NCI-H1048 (cell line): Measurements from ENCODE around the gene HEXB.
"Not testable (repeated sequence)": the region's sequence is repeated elsewhere in the genome, so short reads cannot be mapped to it uniquely, and the experiment has no call there.

ENCODE experiments used
- DNase-seq: peaks from one replicate; lab custom pipeline; 2025; lab: John Stamatoyannopoulos, UW

HEXB gene

GRCh38 chr5:74659172-74659571 lies 25.9 kb upstream of the HEXB start:
- DNase-seq, result no peak

DNA sequence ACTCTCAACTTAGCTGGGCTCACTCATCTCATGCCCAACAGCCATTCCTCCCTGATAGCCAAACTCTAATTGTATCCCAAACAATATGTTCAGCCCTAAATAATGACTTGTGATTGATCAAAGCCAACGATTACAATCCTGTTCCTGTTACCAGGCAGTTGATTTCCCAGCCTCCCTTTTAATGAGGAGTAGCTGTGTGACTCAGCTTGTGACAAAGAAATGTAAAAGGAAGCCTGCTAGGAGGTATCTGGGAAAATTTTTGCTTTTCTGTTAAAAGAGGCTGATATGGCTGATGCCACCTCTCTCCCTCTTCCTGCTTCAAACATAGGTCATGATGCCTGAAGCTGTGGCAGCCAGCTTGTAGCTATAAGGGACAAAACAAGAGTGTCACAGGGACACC lies 24.9 kb upstream of the HEXB start:
- no peak for DNase-seq

GRCh38 chr5:74660873-74661272 lies 24.2 kb upstream of the HEXB start:
- no peak for DNase-seq

- no peak for DNase-seq
These were observed 20.5 kb upstream of the HEXB start for GRCh38 chr5:74664551-74664950.

DNA sequence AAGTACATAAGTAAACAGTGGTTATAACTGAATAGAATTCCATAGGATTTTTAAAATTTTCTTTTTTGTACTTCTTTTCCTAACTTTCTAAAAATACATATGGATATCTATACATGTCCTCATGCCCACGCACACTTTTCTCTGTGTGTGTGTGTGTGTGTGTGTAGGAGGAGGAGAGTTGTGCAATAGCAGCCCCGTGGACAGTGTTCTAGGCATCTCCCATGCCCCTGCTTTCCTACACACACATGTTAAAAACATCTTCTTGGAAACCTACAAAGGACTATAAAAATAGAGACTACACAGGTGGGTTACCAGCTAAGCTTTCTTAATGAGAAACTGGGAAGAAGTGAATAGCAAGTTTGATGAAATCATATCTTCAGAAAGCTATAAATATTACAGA lies 19.8 kb upstream of the HEXB start:
- DNase-seq, result no peak

DNA sequence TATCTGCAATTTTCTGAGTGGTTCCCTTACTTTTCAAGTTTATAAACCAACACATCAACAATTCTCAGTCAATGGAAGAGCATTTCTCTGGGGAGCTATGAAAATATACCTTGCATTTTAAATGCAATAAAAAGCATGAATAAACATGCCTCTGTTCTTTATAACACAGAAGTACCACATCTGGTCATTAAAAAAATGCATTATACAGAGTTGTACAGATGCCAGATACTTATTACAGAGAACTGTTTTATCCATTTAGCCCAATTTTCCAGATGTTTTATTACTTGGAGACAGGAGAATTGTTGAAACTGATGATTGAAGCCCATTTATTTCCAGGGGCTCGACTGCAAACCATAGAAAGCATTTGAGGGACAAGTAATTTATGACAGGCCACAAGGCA lies 19.2 kb upstream of the HEXB start:
- no peak for DNase-seq

GRCh38 chr5:74667396-74667795 lies 17.6 kb upstream of the HEXB start:
- DNase-seq, result no peak

DNA sequence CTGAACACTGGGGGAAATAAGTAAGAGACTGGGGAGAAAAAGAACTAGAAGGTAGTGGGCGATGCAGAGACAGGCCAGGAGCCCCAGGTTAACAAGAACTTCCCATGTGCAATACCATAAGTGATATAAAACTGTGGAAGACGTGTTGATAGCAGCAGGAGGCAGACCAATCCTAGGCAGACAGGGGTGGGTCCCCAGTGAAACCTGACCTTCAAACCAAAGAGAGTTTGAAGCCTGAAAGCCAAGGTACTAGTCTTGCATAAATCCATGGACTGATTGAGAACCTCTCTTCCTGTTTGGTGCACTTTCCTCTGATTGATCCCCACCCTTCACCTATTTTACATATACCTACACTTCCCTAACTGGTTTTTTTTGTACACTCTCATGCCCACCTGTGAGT lies 15.2 kb upstream of the HEXB start:
- no peak for DNase-seq

- DNase-seq, result no peak
These were observed 14.5 kb upstream of the HEXB start for GRCh38 chr5:74670396-74671038.

GRCh38 chr5:74672215-74672877 lies 12.7 kb upstream of the HEXB start:
- DNase-seq, result no peak

DNA sequence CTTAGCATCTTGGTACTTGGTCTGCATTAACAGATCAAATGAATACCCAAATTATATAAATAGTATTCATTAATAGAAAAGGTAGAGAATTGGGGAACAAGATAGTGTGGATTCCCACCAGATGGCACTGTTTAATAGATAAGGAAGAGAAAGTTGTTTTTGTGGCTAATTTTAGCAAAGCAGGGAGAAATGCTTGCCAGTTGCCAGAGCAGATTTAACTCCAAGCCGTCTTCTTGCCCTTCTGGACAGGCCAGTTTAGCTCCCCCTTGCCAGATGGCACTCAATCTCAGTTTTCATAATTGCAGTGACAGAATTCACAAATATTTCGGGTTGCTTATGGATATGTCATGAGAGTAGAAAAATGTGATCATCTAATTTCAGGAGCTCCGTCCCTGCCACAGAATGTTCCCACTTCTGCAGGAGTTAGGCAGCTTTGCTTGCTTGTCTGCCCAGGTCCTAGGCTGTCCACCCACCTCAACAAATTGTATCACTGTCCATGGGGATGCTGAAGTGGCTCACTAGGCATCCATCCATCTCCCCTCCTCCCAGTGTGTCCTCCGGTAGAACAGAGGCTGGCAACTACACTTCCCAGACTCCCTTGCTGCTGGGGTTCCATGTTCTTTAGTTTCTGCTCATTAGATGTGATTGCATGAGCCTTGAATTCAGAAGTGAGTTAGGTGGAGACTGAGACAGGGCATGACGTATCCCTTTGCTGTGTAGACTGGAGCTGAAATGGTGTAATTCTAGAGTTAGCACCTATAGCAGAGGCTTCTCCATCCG lies 11.8 kb upstream of the HEXB start:
- no peak for DNase-seq

- DNase-seq, result not testable (repeated sequence)
These were observed 8.6 kb upstream of the HEXB start for GRCh38 chr5:74676466-74676865.

GRCh38 chr5:74678123-74678522 lies 6.9 kb upstream of the HEXB start:
- not testable (repeated sequence) for DNase-seq

GRCh38 chr5:74679300-74679699 lies 5.7 kb upstream of the HEXB start:
- not testable (repeated sequence) for DNase-seq

DNA sequence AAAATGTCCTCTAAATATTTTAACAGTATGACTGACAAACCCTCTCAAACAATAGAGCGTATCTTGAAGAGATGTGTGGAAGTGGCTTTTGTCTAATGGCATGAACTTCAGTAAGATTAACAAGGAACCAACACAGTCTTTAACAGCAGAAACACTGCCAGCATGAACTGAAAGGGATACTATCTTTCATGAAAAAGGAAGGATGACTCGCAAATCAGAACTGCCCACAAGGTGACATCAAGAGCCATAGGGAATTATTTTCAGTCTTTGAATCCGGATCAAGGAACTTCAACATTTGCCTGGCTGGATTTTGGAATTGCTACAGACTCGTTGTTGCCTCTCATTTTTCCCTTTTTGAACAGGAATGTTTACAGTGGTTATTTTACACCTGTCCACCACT lies 5.1 kb upstream of the HEXB start:
- DNase-seq, result no peak

GRCh38 chr5:74685979-74686631 lies 1.1 kb downstream of the HEXB start:
- no peak for DNase-seq

DNA sequence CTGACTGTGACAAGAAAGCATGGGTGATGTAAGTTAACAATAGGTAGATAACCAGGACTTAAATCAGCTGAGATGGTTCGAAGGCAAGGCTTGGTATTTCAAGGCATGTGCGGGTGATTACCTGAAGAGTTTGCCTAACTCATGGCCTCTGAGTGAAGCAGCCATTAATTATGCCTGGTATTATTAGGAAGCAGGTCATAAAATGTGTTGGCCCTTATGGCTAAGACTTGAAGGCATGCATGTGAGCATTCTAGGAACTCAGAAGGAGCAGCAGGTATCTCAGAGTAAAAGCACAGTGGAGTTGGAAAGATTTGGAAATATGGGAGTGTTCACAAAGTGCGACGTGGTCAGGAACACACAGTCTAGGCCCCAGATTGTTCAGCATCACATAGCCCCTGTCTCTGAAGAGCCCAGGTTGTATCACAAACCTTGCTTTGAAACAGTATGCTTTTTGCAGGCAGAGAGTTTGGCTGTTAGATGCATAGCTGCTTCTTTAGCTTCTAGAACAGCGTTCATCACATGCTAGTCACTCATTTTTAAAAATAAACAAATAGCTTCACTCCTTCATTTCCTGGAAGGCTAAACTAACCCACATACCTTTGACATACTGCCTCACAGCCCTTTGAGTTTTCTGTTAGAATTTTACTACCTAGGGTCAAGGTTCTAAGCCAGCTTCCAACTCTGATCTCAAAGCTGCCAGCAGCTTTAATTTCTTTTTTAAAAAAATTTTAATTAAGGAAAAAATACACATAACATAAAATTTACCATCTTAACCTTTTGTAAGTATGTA lies 2.1 kb downstream of the HEXB start:
- DNase-seq, result no peak

DNA sequence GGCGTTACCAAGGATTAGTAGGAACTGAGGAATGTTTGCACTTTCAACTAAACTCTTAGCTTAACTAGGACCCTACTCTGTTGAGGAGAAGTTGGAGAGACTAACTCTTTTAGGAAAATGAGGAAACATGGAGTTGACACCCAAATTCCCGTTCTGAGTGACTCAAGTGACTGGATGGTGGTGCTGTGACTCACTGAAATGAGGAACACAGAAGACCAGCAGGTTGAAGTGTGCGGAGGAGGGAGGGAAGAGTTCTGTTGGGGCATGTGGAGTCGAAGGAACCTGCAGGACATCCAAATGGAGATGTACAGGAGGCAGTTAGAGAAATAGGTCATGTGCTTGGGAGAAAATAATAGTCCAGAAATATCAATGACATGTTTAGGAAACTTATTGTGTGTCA lies 8.2 kb downstream of the HEXB start:
- no peak for DNase-seq

DNA sequence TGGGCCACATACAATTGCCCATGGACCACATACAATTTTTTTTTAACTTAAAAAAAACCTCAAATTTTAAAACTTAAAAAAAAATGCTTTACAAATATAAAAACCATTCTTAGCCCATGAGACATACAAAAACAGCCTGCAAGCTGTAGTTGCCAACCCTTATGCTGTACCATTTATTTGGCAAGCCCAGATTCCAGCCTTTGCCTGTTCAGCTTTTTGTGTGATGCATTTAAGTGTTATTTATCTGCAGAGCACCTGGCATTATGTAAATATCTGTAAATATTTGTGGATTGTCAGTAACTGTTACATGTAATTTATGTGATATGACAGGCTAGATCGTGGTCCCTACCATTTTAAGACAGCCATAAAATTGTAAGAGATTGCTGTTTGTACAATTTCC lies 32.6 kb downstream of the HEXB start:
- DNase-seq, result no peak

GRCh38 chr5:74722271-74722670 lies 37.2 kb downstream of the HEXB start:
- no peak for DNase-seq

DNA sequence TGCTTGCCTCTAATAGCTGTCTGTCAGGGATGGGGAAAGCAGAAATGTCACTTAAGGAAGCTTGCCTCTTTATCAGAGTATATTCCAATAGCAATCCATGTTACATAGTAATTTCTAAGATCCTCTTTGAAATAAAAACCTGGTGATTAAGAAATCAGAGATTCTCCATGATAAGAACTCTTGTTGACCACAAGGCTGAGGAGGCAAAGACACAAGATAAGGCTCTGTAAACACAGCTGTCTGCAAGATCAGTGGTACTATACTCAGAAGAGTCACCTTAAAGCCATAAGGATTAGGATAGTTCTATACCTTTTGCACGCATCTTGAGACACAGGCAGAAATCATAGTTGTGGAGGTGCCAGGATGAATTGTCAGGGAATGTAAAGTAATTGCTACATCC lies 40.3 kb downstream of the HEXB start:
- no peak for DNase-seq

- no peak for DNase-seq
These were observed 51.7 kb downstream of the HEXB start for GRCh38 chr5:74736759-74737158.
